ENCODE results near the gene ZBTB25. TPM values are rescaled to one million over a fixed set of nuclear protein-coding genes. Genes with fewer than 3 reads are reported as not detected.

ZBTB25 gene
- total and polyA plus RNA-seq, 10 of the 15 experiments (the other 5 are each of a cell fraction or from before 2014, with no cell fraction given): 4.1 to 33.9 (median 9.7) TPM

- SMC1A ChIA-PET (ENCODE audit: uncharacterized antibody, unreplicated experiment): interaction anchor here (0.9 to 4.8 kb wide), 4 partner anchors 19 to 94 kb away, joined by 3 to 21 read pairs (median 4); no protein-coding TSS in a partner anchor
- H3K36me3 ChIP-seq (ENCODE audit: control insufficient read depth in 2 of 2, insufficient read depth in 2 of 2, low read length in 1 of 2): peaks cover 21 to 29% of the 10 kb centered on the region in 2 experiments
- H3K4me2 ChIP-seq (ENCODE audit: control insufficient read depth, insufficient read depth): no peak overlapping the region
- TF ChIP-seq PML (IDR thresholded peaks at IDR 0.05; ENCODE audit: low read length) (no peak), ETV6 (conservative IDR thresholded peaks at IDR 0.05 in 1 of 2, IDR thresholded peaks at IDR 0.05 in 1 of 2; ENCODE audit: borderline replicate concordance in 1 of 2, low read depth in 1 of 2) (no peak), NFYA (IDR thresholded peaks at IDR 0.05; ENCODE audit: borderline replicate concordance, low read depth, low read length) (no peak), RCOR1 (conservative IDR thresholded peaks at IDR 0.05; ENCODE audit: low read depth, low read length) (no peak), POU2F2 (IDR thresholded peaks at IDR 0.05; ENCODE audit: borderline replicate concordance, low read depth, low read length) (no peak), FOXM1 (IDR thresholded peaks at IDR 0.05; ENCODE audit: low read depth, low read length) (no peak), ZNF24 (IDR thresholded peaks at IDR 0.05) (no peak), SMAD1 (IDR thresholded peaks at IDR 0.05; ENCODE audit: low read depth, partially characterized antibody) (no peak), MEF2A (IDR thresholded peaks at IDR 0.05; ENCODE audit: insufficient read depth, low read depth, low read length) (no peak), KDM1A (IDR thresholded peaks at IDR 0.05; ENCODE audit: borderline replicate concordance) (no peak)
- TF ChIP-seq, protein P1, sequence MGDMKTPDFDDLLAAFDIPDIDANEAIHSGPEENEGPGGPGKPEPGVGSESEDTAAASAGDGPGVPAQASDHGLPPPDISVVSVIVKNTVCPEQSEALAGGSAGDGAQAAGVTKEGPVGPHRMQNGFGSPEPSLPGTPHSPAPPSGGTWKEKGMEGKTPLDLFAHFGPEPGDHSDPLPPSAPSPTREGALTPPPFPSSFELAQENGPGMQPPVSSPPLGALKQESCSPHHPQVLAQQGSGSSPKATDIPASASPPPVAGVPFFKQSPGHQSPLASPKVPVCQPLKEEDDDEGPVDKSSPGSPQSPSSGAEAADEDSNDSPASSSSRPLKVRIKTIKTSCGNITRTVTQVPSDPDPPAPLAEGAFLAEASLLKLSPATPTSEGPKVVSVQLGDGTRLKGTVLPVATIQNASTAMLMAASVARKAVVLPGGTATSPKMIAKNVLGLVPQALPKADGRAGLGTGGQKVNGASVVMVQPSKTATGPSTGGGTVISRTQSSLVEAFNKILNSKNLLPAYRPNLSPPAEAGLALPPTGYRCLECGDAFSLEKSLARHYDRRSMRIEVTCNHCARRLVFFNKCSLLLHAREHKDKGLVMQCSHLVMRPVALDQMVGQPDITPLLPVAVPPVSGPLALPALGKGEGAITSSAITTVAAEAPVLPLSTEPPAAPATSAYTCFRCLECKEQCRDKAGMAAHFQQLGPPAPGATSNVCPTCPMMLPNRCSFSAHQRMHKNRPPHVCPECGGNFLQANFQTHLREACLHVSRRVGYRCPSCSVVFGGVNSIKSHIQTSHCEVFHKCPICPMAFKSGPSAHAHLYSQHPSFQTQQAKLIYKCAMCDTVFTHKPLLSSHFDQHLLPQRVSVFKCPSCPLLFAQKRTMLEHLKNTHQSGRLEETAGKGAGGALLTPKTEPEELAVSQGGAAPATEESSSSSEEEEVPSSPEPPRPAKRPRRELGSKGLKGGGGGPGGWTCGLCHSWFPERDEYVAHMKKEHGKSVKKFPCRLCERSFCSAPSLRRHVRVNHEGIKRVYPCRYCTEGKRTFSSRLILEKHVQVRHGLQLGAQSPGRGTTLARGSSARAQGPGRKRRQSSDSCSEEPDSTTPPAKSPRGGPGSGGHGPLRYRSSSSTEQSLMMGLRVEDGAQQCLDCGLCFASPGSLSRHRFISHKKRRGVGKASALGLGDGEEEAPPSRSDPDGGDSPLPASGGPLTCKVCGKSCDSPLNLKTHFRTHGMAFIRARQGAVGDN (IDR thresholded peaks at IDR 0.05): no peak
- TF ChIP-seq, protein P2, sequence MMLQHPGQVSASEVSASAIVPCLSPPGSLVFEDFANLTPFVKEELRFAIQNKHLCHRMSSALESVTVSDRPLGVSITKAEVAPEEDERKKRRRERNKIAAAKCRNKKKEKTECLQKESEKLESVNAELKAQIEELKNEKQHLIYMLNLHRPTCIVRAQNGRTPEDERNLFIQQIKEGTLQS (IDR thresholded peaks at IDR 0.05; ENCODE audit: borderline replicate concordance, extremely low read depth, low read depth, low read length): no peak
- TF ChIP-seq, protein P3, sequence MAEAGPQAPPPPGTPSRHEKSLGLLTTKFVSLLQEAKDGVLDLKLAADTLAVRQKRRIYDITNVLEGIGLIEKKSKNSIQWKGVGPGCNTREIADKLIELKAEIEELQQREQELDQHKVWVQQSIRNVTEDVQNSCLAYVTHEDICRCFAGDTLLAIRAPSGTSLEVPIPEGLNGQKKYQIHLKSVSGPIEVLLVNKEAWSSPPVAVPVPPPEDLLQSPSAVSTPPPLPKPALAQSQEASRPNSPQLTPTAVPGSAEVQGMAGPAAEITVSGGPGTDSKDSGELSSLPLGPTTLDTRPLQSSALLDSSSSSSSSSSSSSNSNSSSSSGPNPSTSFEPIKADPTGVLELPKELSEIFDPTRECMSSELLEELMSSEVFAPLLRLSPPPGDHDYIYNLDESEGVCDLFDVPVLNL (IDR thresholded peaks at IDR 0.05; ENCODE audit: low read depth, low read length): no peak
- H3K4me3 ChIP-seq: no peak overlapping the region
- CTCF ChIA-PET: interaction anchor here (0.6 to 4.7 kb wide), 10 partner anchors 13 to 475 kb away, joined by 3 to 38 read pairs (median 3); no protein-coding TSS in a partner anchor
- H3K27me3 ChIP-seq (replicated peaks in 1 of 2; ENCODE audit: control insufficient read depth in 2 of 2, insufficient read depth in 2 of 2, low read length in 1 of 2): no peaks in the 10 kb centered on the region
- DNase-seq (ENCODE audit: low read depth, low spot score): no peak
- RAD21 ChIA-PET (ENCODE audit: unreplicated experiment): interaction anchor here (0.7 kb wide), 1 partner anchor 50 kb away, joined by 3 read pairs; no protein-coding TSS in a partner anchor
- BruUV-seq (replicated peaks): no TSS peak
- intact Hi-C loops (cut with micrococcal nuclease; ENCODE audit: unreplicated experiment) (no loop called here), in situ Hi-C loops (cut with MboI) (no loop called here)
- no peak for ATAC-seq
- no peaks in the 10 kb centered on the region for H3K4me1 ChIP-seq (ENCODE audit: control insufficient read depth, insufficient read depth, low read length)
- H3K9ac ChIP-seq (ENCODE audit: control insufficient read depth, insufficient read depth, low read length): no peak overlapping the region
- POLR2A ChIA-PET: interaction anchor here (0.6 kb wide), 1 partner anchor 490 kb away, joined by 3 read pairs; no protein-coding TSS in a partner anchor
- no peaks in the 10 kb centered on the region for H4K20me1 ChIP-seq (ENCODE audit: control insufficient read depth, insufficient read depth)
- no peak overlapping the region for H2AFZ ChIP-seq (ENCODE audit: control insufficient read depth, low read depth, low read length)
- no peak for FAIRE-seq
- no peak overlapping the region for H3K27ac ChIP-seq (ENCODE audit: control insufficient read depth, insufficient read depth)
- 78% methylated on average over 5 of the region's 5 CpGs for WGBS (ENCODE audit: insufficient coverage, insufficient replicate concordance, low lambda C conversion rate, missing lambda C conversion rate)
- H3K9me3 ChIP-seq (replicated peaks; ENCODE audit: control insufficient read depth, insufficient read depth, low read length): no peaks in the 10 kb centered on the region
- H3K79me2 ChIP-seq (ENCODE audit: control insufficient read depth, insufficient read depth, low read length): no peaks in the 10 kb centered on the region
These were observed 86.4 kb downstream of the ZBTB25 start for GRCh38 chr14:64417055-64417770.

Measured in GM12878 (cell line).